CD4-positive, alpha-beta T cell treated with Interleukin-15 for 1 hour (primary cell): Measurements from ENCODE around the gene ACSS1.

Source experiments
- DNase-seq: peaks from one replicate; pipeline ENCODE4 v3.0.0-alpha.2; 2020

Gene ACSS1

DNA sequence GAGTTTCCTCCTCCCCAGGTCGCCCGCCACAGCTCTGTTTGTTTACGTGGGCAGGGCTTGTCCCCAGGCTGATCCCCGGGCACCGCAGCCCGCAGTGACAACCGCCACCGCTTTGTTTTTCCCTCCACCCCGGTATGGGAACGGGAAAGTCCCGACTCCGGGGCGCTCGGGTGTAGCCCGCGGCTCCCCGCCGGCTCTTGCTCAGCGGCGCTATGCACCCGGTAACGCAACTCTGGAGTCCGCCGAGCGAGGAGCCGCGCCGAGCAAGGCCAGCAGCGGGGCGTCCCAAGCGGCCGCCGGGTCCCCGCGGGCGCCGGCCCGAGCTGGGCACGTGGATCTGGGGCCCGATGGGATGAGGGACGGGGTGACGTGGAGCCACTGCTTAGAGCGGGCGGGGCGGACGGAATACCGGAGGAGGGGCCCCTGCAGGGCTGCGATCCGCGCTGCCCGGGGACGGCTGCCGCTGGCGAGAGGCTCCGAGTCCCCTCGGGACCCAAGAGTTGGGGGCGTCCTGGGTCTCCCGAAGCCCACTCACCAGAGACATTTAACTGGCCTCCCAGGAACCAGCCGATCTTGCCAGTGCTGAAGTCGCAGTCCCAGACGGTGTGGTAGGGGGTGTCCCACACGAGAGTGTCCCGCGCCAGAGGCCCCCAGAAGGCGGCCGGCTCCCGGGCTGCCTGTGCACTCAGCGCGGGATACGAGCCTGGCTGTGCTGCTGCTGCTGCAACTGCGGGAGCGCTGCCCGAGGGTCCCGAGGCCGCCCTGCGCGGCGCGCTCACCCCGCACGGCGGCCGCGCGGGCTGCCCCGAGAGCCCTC is 497 bp downstream of the ACSS1 start:
- DNase-seq: peak; percentile 85

DNA sequence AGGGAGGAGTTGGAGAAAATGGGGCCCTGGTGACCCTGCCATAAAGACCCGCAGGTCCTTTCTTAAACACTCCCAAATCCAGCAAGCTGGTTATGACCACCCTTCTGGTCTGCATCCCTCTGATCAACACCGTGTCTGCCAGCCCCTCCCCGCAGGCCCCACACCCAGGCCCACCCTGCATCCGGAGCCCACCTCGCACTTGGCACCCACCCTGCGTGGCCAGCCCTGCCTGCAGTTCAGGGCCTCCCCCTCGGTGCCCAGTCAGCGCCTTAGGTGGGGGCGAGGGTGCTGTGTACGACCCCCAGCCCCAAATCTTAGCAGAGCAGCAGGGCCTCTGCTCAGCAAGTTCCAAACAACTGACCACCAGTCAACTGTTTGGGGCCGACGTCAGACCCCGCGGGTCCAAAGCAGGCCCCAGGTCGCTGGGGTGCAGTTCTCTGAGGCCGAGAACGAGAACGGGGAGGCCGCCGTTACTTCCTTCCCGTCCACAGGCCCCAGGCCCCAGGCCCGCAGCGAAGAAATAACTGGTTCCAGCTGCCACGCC is 1.2 kb downstream of the ACSS1 start:
- no peak for DNase-seq

DNA sequence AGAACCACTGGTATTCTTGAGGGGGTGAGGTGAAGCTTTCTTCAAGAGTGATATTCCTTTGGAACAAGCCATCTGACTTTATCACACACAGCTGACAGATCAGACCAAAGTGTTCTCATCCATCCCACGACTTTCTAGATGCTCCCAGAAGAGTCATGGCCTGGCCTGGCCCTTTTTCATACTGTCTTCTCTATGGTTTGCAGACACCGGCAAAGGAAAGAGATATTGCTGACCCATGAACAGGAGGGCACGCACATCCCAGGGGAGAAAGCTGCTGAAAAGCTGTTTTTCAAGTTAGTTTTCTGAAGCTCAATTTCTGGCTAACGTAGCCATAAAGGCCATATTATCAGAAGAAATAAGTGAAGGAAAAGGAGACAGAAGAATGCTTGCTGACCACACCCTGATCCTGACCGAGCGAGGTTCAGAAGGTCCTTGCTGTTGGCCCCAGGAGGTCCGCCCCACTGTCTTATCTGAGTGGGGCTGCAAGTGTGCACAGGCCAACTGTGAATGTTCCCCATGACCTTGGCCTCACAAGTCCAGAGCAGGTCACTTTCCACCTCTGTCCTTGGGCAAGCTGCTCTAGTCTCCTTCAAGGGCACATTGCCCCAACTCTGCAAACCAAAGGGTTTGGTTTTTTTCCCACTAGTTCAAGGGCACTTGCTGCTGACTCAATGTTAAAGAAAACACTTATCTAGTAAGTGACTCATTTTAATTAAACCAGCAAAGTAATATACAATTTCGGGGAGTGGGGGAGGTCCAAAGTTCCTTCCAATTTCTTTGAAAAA is 2.0 kb downstream of the ACSS1 start:
- peak; percentile 1 for DNase-seq

DNA sequence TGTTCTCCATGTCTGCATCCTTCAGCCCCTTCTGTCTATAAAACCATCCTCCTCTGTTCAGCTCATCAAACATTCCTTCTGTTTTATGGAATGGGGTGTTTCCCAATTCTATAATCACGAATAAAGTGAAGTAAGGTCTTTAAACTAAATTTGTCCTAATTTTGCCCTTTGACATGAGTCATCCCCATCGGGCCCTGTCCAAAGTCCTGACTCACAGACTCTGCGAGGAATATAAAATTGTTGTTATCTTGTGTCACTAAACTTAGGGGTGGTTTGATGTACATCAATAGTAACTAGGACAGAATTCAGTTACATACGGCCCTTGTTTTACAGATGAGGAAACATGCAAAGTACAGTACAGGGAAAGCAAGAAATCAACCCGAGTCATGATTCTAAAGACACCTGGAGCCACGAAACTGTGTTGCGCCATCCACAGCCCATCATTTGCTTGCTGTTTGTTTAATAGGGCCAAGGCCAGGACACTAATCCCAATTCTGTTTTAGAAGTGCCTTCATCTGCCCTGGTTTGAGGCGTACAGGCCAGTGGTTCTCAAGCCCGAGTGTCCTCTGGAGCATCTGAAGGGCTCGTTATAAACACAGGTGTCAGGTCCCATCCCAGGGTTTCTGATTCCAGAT is 2.8 kb downstream of the ACSS1 start:
- DNase-seq: no peak

DNA sequence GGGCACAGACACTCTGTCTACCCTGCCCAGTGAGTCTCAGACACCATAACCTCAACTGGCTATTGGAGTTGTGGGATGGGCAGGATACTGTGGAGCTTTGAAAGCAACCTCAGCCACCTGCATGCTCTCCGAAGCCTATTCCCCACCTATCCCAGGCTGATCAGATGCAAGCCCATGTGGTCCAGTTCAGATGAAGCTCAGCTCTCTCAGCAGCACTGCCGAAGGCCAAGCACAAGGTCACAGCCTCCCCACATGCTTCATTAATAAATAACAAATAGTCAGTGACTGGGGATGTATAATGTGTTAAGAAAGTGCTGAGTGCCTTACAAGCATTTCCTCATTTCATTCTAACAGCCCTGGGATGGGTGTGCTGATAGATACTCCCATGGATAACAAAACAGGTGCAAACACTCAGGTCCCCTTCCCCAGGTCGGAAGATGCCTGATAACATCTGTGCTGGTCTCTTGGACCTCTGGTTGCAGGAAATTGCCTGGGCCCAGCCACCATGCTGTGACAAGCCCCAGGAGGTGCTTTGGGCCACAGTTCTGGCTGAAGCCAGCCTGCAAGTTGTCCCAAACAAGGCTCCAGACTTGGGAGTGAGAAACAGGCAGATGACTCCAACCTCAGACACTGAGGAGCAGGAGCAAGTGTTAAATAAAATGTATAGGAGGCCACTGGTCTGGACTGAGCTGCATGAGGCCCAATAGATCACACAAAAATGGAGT is 3.7 kb downstream of the ACSS1 start:
- no peak for DNase-seq

DNA sequence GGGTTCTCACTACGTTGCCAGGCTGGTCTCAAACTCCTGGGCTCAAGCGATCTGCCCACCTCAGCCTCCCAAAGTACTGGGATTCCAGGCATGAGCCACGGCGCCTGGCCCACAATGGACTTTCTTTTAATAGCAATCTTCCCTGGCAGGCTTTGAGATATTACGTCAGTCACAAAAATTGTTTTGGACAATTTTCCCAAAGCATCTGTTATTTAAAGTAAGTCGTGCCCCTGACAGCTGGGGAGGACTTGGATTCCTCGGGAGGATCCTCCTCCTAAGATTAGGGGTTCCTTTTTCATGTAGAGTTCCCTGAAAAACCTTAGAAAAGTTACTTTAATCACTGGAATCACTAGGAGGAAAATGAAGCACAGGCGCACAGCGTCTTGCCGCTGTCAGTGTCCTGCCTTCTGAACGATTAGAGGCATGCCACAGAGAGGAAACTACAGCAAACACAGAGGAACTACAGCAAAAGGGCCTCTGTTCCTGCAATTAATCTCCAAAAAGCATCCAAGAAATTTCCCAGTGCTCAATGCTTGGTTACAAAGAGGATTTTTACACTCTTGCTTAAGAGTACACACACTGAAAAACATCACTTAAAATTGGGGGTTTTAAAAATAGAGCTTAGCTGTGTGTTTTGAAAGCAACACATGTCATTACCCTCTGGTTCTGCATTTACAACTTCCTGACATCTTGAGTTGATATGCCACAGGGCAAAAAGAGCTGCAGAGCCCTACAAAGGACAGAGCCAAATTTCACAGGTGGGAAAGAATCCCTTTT is 4.5 kb downstream of the ACSS1 start:
- no peak for DNase-seq

DNA sequence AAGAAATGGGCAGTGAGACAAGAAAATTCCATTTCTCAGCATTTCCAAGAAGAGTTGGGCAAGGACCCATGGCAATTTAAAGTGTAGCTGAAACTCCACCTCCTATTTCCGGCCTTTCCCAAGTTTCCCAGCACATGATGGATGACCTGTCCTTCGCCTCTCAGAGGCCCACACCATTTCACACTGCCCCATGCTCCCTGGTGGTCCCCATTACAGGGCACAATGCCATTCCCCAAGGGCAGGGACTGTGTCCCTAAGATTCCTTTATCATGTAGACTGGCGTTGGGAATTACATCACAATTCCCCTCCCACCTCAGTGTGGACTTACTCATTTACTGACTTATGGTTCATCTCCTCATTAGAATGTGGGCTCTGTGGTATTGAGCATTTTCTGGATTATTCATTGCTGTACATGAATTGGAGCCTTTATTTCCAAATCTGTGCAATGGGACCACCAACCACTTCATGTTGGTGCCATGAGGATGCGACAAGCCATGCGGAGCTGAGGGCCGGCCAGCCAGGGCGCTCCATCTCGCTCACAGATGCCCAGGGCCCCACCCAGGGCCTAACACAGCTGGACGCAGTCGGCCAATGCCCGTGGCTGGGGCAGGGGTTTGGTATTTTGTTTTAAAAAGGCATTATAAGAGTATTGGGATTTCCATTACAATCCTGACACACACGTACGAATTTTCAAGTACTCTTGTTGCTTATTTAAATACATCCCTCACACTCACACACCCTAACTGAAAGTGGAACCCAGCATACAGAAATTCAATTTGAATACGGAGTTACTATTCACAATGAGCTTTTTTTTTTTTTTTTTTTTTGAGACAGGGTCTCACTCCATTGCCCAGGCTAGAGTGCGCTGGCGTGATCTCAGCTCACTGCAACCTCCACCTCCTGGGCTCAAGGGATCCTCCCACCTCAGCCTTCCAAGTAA is 5.4 kb downstream of the ACSS1 start:
- peak; percentile 15 for DNase-seq

DNA sequence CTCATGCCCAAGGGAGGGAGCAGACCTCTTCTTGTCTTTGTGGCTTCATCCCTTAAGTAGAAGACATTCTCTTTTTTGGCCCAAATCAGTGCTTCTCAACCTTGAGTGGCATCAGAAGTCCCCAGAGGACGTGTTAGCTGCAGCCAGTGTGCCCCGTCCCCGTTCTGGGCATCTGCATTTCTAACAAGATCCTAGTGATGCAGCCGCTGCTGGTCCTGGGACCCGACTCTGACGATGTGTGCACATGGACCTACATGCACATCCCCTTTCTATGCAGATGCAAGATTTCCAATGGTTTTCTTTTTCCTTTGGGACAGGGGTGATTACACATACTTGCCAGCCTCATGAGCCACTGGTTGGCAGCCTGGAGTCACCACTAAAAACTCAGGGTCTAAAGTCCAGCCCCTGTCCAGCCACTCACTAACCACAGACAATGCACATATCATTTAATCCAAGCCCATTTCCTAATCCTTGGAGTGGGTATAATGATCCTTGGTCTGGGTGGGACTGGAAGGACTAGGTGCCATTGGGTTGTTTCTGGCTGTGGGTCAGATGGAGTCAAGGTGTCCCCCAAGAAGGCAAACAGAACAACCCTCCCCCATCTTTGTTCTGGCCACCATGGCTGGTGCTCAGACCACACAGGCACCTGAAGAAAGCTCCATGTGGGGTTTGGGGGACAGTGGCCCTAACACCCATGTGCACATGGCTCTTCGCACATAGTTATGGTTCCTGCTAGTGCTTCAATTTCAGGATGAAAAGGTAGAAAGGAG is 6.4 kb downstream of the ACSS1 start:
- peak; percentile 1 for DNase-seq

DNA sequence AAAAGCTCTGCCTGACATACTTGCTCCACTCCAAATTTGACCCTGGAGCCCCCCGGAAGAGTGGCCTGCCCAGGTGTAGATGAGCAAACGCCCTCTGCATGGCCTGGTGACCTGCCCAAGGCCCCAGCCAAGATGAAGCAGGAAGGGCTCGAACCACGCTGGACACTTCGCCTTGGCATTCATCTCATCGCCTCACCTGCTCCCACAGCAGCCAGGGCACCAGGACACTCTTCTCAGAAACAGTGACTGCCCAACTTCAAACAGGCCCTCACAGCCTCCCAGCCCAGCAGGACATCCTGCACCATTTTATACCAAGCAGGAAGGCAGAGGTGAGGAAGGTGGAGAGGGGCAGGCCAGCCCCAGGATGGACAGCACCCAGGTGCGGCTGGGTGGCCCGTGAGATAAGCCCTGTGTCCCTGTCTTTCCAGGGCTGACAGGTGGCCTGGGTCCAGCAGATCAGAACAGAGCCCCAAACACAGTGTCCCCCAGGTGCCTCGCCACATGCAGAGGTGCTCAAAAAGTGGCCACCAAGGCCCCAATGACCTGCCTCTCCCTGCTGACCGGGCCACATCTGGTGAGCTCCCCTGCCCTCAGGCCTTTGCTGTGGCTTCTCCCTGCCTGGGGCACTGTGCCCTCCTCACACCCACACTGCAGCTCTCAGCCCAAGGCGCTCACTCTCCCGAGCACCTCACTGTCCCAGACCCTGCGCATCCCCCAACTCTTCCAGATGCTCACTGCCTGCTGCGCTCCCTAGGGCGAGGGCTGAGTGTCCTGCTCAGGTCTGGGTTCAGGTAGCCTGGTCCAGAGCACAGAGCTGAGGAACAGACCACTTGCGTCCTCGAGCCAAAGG is 7.2 kb downstream of the ACSS1 start:
- DNase-seq: peak; percentile 11

DNA sequence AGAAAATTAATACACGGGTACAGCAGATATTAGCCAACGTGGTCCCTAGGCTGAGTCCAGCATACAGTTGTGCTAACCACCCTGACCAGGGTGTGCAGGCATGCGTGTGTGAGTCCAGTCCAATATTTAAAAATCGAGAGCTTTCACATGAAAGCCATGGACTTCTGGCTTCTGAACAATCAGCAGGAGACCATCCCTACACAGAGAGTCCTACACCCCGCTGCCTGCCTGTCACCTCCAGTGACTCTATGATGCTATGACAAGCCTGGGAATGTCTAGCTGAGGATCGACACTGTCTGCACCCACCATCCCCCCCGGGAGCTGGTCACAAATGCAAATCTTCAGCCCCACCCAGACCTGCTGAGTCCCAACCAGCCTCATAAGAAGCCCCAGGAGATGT is 7.9 kb downstream of the ACSS1 start:
- DNase-seq: peak; percentile 9

DNA sequence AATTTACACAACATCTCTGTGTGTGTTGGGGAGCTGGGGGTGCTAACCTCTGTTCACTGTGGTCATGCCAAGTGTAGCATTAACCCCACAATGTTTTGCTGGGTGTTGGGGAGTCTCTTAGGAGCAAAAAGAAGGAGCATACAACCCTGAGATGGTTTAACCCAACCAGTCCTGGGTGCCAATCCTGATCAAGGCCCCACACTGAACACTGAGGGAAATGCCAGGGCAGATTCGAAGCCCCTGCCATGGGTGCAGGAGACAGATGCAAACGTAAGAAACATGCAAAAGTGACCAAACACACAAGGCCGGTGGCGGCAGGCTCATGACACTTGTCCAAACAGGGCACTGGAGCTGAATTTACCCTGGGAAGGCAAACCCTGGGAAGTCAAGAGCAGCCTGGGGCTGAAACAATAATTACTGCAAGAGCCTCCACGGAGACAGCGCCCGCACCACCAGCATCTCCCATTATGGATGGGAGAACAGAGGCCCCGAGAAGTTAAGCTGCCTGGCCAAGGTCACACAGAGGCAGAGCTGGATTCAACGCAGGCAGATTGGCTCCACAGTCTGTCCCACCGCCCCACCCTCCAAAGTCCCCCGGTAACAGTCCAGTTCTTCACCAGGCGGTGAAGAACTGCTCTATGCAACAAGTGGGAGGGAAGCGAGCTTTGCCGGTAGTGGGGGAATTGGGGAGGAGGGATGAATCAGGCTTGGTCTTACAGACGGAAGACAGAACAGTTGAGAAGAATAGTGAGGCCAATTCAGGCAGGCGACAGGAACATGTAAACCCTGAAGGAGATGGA is 8.5 kb downstream of the ACSS1 start:
- peak; percentile 4 for DNase-seq

DNA sequence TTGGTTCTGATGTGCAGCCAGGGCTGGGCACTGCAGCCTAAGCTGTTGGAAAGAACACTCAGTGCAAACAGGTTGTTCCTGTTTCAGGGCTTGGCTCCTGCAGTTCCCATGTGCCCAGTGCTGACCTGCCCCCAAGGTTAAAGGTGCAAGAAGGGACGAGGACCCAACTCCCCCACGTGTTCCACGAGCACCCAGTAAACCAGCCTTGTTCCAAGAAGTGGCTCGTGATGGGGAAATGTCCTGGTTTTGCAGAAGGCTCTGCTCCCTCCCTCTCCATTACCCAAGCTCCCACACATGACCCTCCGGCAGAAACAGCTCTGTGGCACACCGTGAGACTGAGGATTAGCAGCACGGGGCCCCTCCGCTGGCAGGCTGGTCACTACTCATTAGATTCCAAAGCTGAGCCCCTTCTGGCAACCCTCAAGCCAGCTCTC is 9.4 kb downstream of the ACSS1 start:
- no peak for DNase-seq

DNA sequence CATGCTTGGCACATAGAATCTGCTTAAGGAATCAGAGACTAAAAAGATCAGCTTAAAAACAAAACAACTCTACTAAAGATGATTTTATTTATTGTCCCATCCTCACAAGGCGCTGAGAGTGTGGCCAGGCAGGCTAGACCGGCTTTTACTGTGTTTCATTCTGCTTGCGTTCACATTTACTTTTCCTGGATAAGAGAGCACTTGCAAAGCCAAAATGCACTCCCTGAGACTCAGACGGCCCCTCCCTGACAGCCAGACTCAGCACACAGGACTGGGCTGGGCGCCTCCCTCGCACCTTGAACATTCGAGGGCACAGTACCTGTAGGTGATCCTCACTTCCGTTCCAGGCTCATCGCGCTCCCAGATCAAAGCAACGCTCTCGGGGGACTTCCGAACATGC is 10.2 kb downstream of the ACSS1 start:
- DNase-seq: no peak

DNA sequence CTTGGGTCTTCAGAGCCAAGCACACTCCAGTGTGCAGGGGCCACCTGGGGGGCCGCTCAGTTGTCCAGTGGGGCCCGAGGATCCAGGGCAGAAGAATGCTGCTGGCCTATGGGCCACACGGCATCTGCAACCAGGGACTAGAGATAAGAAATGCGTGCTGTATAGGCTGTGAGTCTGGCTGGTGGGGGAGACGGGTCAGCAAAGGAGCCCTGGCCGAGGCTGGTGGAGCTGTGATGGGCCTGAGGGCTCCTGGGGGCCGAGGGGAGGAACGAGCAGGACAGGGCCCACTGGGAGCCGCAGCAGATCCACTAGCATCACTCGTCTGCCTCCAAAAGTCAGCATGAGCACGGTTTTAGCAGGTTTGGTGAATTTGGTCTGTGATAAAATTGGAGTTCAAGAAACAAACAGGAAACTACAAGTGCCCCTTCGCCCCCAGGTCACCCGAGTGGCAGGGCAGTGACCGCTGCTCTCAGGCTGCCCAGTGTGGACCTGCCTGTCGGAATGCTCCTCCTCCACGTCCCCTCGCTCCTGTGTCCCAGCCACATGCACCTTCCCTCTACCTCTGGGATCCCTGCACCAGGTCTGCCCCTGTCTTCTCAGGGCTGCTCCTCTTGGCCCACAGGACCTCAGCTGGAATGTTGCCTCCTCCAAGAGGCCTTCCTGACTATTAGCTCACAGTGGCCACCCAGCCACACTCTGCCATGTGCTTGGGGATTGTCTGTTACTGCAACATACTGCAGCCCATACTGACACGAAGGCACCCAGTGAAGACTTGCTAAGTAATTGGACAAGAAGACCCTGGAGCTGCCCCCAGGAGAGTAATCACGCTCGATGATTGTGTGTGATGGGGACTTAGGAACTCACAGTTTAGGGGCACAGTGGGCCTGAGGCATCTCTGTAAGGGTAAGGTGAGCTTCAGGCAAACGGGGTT is 10.9 kb downstream of the ACSS1 start:
- no peak for DNase-seq

DNA sequence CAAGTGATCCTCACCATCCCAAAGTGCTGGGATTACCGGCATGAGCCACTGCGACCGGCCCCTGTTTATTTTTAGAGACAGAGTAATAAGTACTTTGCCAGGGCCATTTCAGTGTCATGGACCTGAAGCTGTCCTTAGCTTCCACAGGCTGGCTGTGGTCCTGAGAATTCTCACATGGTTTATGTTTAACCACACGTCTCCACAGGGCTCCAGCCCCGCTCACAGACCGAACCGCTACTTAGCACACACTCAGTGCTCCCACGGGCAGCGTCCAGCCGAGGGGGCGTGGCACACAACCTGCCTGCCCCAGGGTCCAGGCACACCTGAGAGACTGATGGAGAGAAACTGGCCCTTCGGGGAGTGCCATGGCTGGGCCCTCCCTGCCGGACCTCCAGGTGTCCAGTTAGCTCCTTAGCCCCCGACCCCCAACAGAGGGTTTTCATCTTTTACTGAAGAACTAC is 11.7 kb downstream of the ACSS1 start:
- DNase-seq: no peak

DNA sequence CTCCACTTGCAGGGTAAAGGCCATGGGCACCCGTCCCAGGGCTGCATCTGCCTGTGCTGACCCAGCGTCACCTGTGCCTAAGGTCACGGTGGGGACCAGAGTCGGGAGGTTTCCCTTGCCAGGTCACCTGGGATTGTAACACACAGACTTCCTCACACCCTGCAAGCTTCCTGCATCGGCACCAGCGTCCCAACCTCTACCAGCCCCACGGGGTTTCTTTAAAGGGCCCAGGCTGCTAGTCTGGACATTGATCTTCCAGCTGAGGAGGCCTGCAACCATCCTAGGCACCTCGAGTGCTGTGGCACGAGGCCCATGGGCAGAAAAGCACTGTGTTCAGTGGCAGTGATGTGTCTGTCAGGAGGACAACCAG is 12.6 kb downstream of the ACSS1 start:
- DNase-seq: no peak
